SK-N-SH (cell line): ENCODE measurements around the gene TUT4. TPM values are rescaled to one million over a fixed set of nuclear protein-coding genes. Genes with fewer than 3 reads are reported as not detected.

ENCODE experiments used
- CTCF ChIA-PET: fragments of 300-600, 350-600 bp; formaldehyde crosslinking; extraction: SDS; loops from one replicate; lab custom pipeline; 2021; lab: Yijun Ruan, JAX
- POLR2A ChIA-PET: fragments of 350-600 bp; sonication (Branson Sonifier 250); formaldehyde crosslinking; extraction: SDS; loops from one replicate; lab custom pipeline; 2020; ENCODE audit warnings: antibody characterized with exemption, inconsistent platforms; lab: Yijun Ruan, JAX
- DNase-seq: peaks from one replicate; pipeline ENCODE4 v3.0.0; 2012
- H2AFZ ChIP-seq: fragments of 200-600 bp; sonication (generic); 2 replicates; pipeline ENCODE4 v1.8.1; 2016; ENCODE audit warnings: antibody characterized with exemption, mild to moderate bottlenecking, low read depth
- H3F3A ChIP-seq: fragments of 200-600 bp; sonication (generic); replicated peaks from 2 replicates; pipeline ENCODE3; 2016; ENCODE audit warnings: antibody characterized with exemption, mild to moderate bottlenecking; ENCODE audit not compliant: insufficient read depth
- H3K27ac ChIP-seq, 2 experiments: fragments of 200-500 bp in 1 of 2; fragments of 200-600 bp in 1 of 2; sonication (Bioruptor generic) in 1 of 2; sonication (generic), shearing (Covaris generic) in 1 of 2; 2 replicates each; pipeline versions ENCODE4 v1.5.1 to v1.6.1; 2014 to 2016; ENCODE audit warnings: low read depth in 2 of 2, inconsistent platforms in 1 of 2, low read length in 1 of 2, mild to moderate bottlenecking in 1 of 2, mixed read lengths in 1 of 2
- H3K27me3 ChIP-seq: fragments of 200-600 bp; sonication (generic), shearing (Covaris generic); 2 replicates; pipeline ENCODE4 v1.6.1; 2016; ENCODE audit warnings: mixed run types; ENCODE audit not compliant: insufficient read depth
- H3K36me3 ChIP-seq, 2 experiments: fragments of 200-500 bp in 1 of 2; fragments of 200-600 bp in 1 of 2; sonication (Bioruptor generic) in 1 of 2; sonication (generic) in 1 of 2; replicated peaks in 1 of 2; 2 replicates each; pipeline versions ENCODE3 to v1.5.1; 2014 to 2016; ENCODE audit warnings: low read length in 1 of 2, mild to moderate bottlenecking in 1 of 2; ENCODE audit not compliant: insufficient read depth in 2 of 2, control insufficient read depth in 1 of 2
- H3K4me1 ChIP-seq, 2 experiments: fragments of 200-500 bp in 1 of 2; fragments of 200-600 bp in 1 of 2; sonication (Bioruptor generic) in 1 of 2; sonication (generic), shearing (Covaris generic) in 1 of 2; 2 replicates each; pipeline versions ENCODE4 v1.5.1 to v1.6.1; 2014 to 2016; ENCODE audit warnings: low read depth in 1 of 2, low read length in 1 of 2, mixed run types in 1 of 2; ENCODE audit not compliant: insufficient read depth in 2 of 2, control insufficient read depth in 1 of 2
- H3K4me2 ChIP-seq: fragments of 200-600 bp; sonication (generic), shearing (Covaris generic); 2 replicates; pipeline ENCODE4 v1.6.1; 2017; ENCODE audit warnings: mixed run types
- H3K4me3 ChIP-seq, 2 experiments: fragments of 200-500 bp in 1 of 2; fragments of 200-600 bp in 1 of 2; sonication (Bioruptor generic) in 1 of 2; sonication (generic), shearing (Covaris generic) in 1 of 2; 2 replicates each; pipeline versions ENCODE4 v1.5.1 to v1.8.1; 2014 to 2016; ENCODE audit warnings: low read depth in 2 of 2, inconsistent platforms in 1 of 2, low read length in 1 of 2, mild to moderate bottlenecking in 1 of 2, mixed read lengths in 1 of 2, moderate library complexity in 1 of 2
- H3K79me2 ChIP-seq: fragments of 200-600 bp; sonication (generic); 2 replicates; pipeline ENCODE4 v1.8.1; 2017; ENCODE audit warnings: mild to moderate bottlenecking; ENCODE audit not compliant: insufficient read depth
- H3K9ac ChIP-seq: fragments of 200-600 bp; sonication (generic); 2 replicates; pipeline ENCODE4 v1.6.1; 2017; ENCODE audit warnings: mixed run types
- H3K9me2 ChIP-seq: fragments of 200-600 bp; sonication (generic); 2 replicates; pipeline ENCODE4 v1.6.1; 2017; ENCODE audit warnings: mixed run types
- H3K9me3 ChIP-seq: fragments of 200-600 bp; sonication (generic); 2 replicates; pipeline ENCODE4 v1.6.1; 2017; ENCODE audit warnings: mixed run types, mild to moderate bottlenecking, moderate library complexity
- H4K20me1 ChIP-seq: fragments of 200-600 bp; sonication (generic); 2 replicates; pipeline ENCODE4 v1.6.1; 2017; ENCODE audit warnings: mild to moderate bottlenecking, mixed run types; ENCODE audit not compliant: insufficient read depth
- CHD2 ChIP-seq: fragments of 150-350 bp; IDR thresholded peaks from 2 replicates; pipeline ENCODE4 v1.6.1; 2018; ENCODE audit warnings: low read length; ENCODE audit not compliant: partially characterized antibody
- CTCF ChIP-seq: fragments of 200-600 bp; sonication (generic); IDR thresholded peaks from 2 replicates; pipeline ENCODE4 v1.6.1; 2017; ENCODE audit warnings: antibody characterized with exemption, mild to moderate bottlenecking, moderate library complexity
- ELF1 ChIP-seq: IDR thresholded peaks from 2 replicates; pipeline ENCODE4 v1.4.0; 2012
- EP300 ChIP-seq, 2 experiments: IDR thresholded peaks; 2 replicates each; pipeline versions ENCODE4 v1.4.0 to v1.6.1; 2012; ENCODE audit warnings: borderline replicate concordance in 1 of 2, low read depth in 1 of 2, low read length in 1 of 2
- FOSL2 ChIP-seq: IDR thresholded peaks from 2 replicates; pipeline ENCODE4 v1.4.0; 2012; ENCODE audit warnings: low read depth, mild to moderate bottlenecking, moderate library complexity, borderline replicate concordance
- GABPA ChIP-seq: IDR thresholded peaks from 2 replicates; pipeline ENCODE4 v1.4.0; 2012; ENCODE audit warnings: low read depth, mild to moderate bottlenecking
- MEF2A ChIP-seq: IDR thresholded peaks from 2 replicates; pipeline ENCODE4 v1.4.0; 2012; ENCODE audit warnings: low read depth, borderline replicate concordance
- MXI1 ChIP-seq: IDR thresholded peaks from 2 replicates; pipeline ENCODE4 v1.6.1; 2012; ENCODE audit warnings: mild to moderate bottlenecking, low read depth, low read length, improper control_type of control experiment
- NFIC ChIP-seq: IDR thresholded peaks from 2 replicates; pipeline ENCODE4 v1.4.0; 2012; ENCODE audit warnings: borderline replicate concordance
- PBX3 ChIP-seq: IDR thresholded peaks from 2 replicates; pipeline ENCODE4; 2012
- RAD21 ChIP-seq: IDR thresholded peaks from 2 replicates; pipeline ENCODE4 v1.6.1; 2012; ENCODE audit warnings: mild to moderate bottlenecking, low read length
- RCOR1 ChIP-seq: fragments of 150-350 bp; IDR thresholded peaks from 2 replicates; pipeline ENCODE4 v1.6.1; 2017; ENCODE audit warnings: antibody characterized with exemption, low read length
- RXRA ChIP-seq: IDR thresholded peaks from 2 replicates; pipeline ENCODE4 v1.4.0; 2012; ENCODE audit warnings: low read depth, mild to moderate bottlenecking, borderline replicate concordance
- SMC3 ChIP-seq: IDR thresholded peaks from 2 replicates; pipeline ENCODE4 v1.6.1; 2012; ENCODE audit warnings: low read depth, low read length, improper control_type of control experiment
- TAF1 ChIP-seq: IDR thresholded peaks from 2 replicates; pipeline ENCODE4 v1.6.1; 2012; ENCODE audit warnings: low read depth, mild to moderate bottlenecking, low read length, moderate library complexity, borderline replicate concordance
- TEAD4 ChIP-seq: IDR thresholded peaks from 2 replicates; pipeline ENCODE4 v1.4.0; 2012; ENCODE audit warnings: mild to moderate bottlenecking, borderline replicate concordance; ENCODE audit not compliant: insufficient read depth
- USF1 ChIP-seq: IDR thresholded peaks from 2 replicates; pipeline ENCODE4 v1.4.0; 2012; ENCODE audit warnings: low read depth, borderline replicate concordance
- USF2 ChIP-seq: fragments of 150-350 bp; IDR thresholded peaks from 2 replicates; pipeline ENCODE4 v1.6.1; 2017; ENCODE audit warnings: antibody characterized with exemption, low read length, low read depth, borderline replicate concordance
- YY1 ChIP-seq: IDR thresholded peaks from 2 replicates; pipeline ENCODE4 v1.4.0; 2012; ENCODE audit warnings: low read depth, mild to moderate bottlenecking
- WGBS: methylation state at CpG from one replicate; pipeline ENCODE4 v1.1.6; 2017; ENCODE audit warnings: low lambda C conversion rate; 5-methylcytosine and 5-hydroxymethylcytosine counted together
- polyA plus RNA-seq, 3 experiments: library from polyadenylated mRNA; depleted of rRNA; stranded (reverse); fragments of >200 nt; gene quantifications; 2 replicates each; pipeline ENCODE4 v1.2.3, GENCODE V29; 2012

Gene TUT4
- polyA plus RNA-seq, 1 of the 3 experiments (the other 2 are of a cell fraction) = 28.3 TPM

GRCh38 chr1:52487632-52488031 is 65.3 kb downstream of the TUT4 start:
- no peak overlapping the region for H2AFZ ChIP-seq
- no peaks in the 10 kb centered on the region for H3K9me3 ChIP-seq
- H3K4me3 ChIP-seq = no peak overlapping the region
- 98% methylated on average over 2 of the region's 2 CpGs for WGBS
- no peaks in the 10 kb centered on the region for H3K9me2 ChIP-seq
- ChIA-PET CTCF (no interaction called here), POLR2A (no interaction called here)
- DNase-seq = no peak
- peaks cover 40 to 62% of the 10 kb centered on the region in 2 experiments for H3K36me3 ChIP-seq
- no peaks in the 10 kb centered on the region for H3K79me2 ChIP-seq
- no peaks in the 10 kb centered on the region for H3K27me3 ChIP-seq
- no peak overlapping the region for H3K4me2 ChIP-seq
- no peak overlapping the region for H3K9ac ChIP-seq
- H3K4me1 ChIP-seq = no peaks in the 10 kb centered on the region
- TF ChIP-seq MEF2A (no peak), USF1 (no peak), CHD2 (no peak), NFIC (no peak), TAF1 (no peak), USF2 (no peak), TEAD4 (no peak), YY1 (no peak), GABPA (no peak), RAD21 (no peak), ELF1 (no peak), CTCF (no peak), FOSL2 (no peak), RXRA (no peak), RCOR1 (no peak)
- no peaks in the 10 kb centered on the region for H3F3A ChIP-seq
- H3K27ac ChIP-seq = no peak overlapping the region
- H4K20me1 ChIP-seq = no peaks in the 10 kb centered on the region

- H3K9me3 ChIP-seq = no peaks in the 10 kb centered on the region
- H4K20me1 ChIP-seq = no peaks in the 10 kb centered on the region
- no peak overlapping the region for H3K4me2 ChIP-seq
- H3F3A ChIP-seq = peaks cover 3% of the 10 kb centered on the region
- no peak overlapping the region for H3K4me3 ChIP-seq
- ChIA-PET CTCF (no interaction called here), POLR2A (no interaction called here)
- no peaks in the 10 kb centered on the region; the same call in 1 of the 2 replicates for H3K79me2 ChIP-seq
- H3K36me3 ChIP-seq = peaks cover 40 to 53% of the 10 kb centered on the region in 2 experiments
- 96% methylated on average over 7 of the region's 7 CpGs for WGBS
- H3K9ac ChIP-seq = no peak overlapping the region
- H3K27ac ChIP-seq = no peak overlapping the region
- DNase-seq = no peak
- no peaks in the 10 kb centered on the region for H3K9me2 ChIP-seq
- no peaks in the 10 kb centered on the region for H3K27me3 ChIP-seq
- no peaks in the 10 kb centered on the region for H3K4me1 ChIP-seq
- no peak overlapping the region for H2AFZ ChIP-seq
- TF ChIP-seq TAF1 = no peak
- TF ChIP-seq RAD21 = no peak
- TF ChIP-seq SMC3 = no peak
- TF ChIP-seq EP300 (IDR thresholded peaks at IDR 0.05; ENCODE audit: borderline replicate concordance in 1 of 2, low read depth in 1 of 2, low read length in 1 of 2) = no peak
- TF ChIP-seq PBX3 = no peak
- no peak for TF ChIP-seq MXI1
- no peak for TF ChIP-seq YY1
- TF ChIP-seq CTCF = no peak
- no peak for TF ChIP-seq MEF2A
- no peak for TF ChIP-seq USF1
- TF ChIP-seq ELF1 = no peak
Observed at GRCh38 chr1:52482326-52483004, 70.4 kb downstream of the TUT4 start.
